HepG2 (cell line): ENCODE results near the gene SF3A2. TPM values are rescaled to one million over a fixed set of nuclear protein-coding genes. Genes with fewer than 3 reads are reported as not detected.
A peak's percentile ranks its signal among the peaks of the same experiment; 100 is the strongest.

ENCODE experiments used
- DNMT1 ChIP-seq: sonication (generic); formaldehyde crosslinking; IDR thresholded peaks from 2 replicates; pipeline ENCODE4 v1.5.1; 2020; ENCODE audit warnings: mild to moderate bottlenecking, missing genetic modification reagents
- FOXC1 ChIP-seq: sonication (generic); formaldehyde crosslinking; IDR thresholded peaks from 2 replicates; pipeline ENCODE4 v1.8.0; 2022; ENCODE audit warnings: mild to moderate bottlenecking, missing genetic modification reagents, borderline replicate concordance
- NFKB2 ChIP-seq: sonication (generic); formaldehyde crosslinking; IDR thresholded peaks from 2 replicates; pipeline ENCODE4 v1.4.0; 2020; ENCODE audit warnings: missing genetic modification reagents, borderline replicate concordance
- NR1H2 ChIP-seq: sonication (generic); formaldehyde crosslinking; IDR thresholded peaks from 2 replicates; pipeline ENCODE4 v1.8.1; 2022; ENCODE audit warnings: low read depth, missing genetic modification reagents, borderline replicate concordance
- NR2C2 ChIP-seq: sonication (generic); formaldehyde crosslinking; IDR thresholded peaks from 2 replicates; pipeline ENCODE4 v1.4.0; 2020; ENCODE audit warnings: missing genetic modification reagents, mild to moderate bottlenecking, moderate library complexity, borderline replicate concordance
- PHF20 ChIP-seq: sonication (generic); formaldehyde crosslinking; IDR thresholded peaks from 2 replicates; pipeline ENCODE4 v1.5.0; 2020; ENCODE audit warnings: mild to moderate bottlenecking, missing genetic modification reagents
- PTBP1 ChIP-seq: fragments of 200-400 bp; formaldehyde crosslinking; IDR thresholded peaks from 2 replicates; pipeline ENCODE4 v1.6.1; 2018; ENCODE audit warnings: low read length, low read depth; ENCODE audit not compliant: poor library complexity, severe bottlenecking
- SALL1 ChIP-seq: sonication (generic); formaldehyde crosslinking; IDR thresholded peaks from 2 replicates; pipeline ENCODE4 v1.8.0; 2022; ENCODE audit warnings: mild to moderate bottlenecking, missing genetic modification reagents
- SIX4 ChIP-seq: sonication (generic); formaldehyde crosslinking; IDR thresholded peaks from 2 replicates; pipeline ENCODE4 v1.4.0; 2020; ENCODE audit warnings: missing genetic modification reagents
- SUZ12 ChIP-seq: fragments of 150-350 bp; IDR thresholded peaks from 2 replicates; pipeline ENCODE4 v1.6.1; 2014; ENCODE audit warnings: low read depth, low read length
- TCF12 ChIP-seq, 2 experiments: fragments of 450-650 bp in 1 of 2; sonication (generic) in 1 of 2; formaldehyde crosslinking in 1 of 2; IDR thresholded peaks; 2 replicates each; pipeline versions ENCODE4 v1.6.1 to v1.8.0; 2017 to 2022; ENCODE audit warnings: antibody characterized with exemption in 1 of 2, mild to moderate bottlenecking in 1 of 2, missing genetic modification reagents in 1 of 2, moderate library complexity in 1 of 2
- ZBTB2 ChIP-seq: sonication (generic); formaldehyde crosslinking; IDR thresholded peaks from 2 replicates; pipeline ENCODE4 v1.8.0; 2022; ENCODE audit warnings: low read depth, missing genetic modification reagents
- ZFP36 ChIP-seq: fragments of 150-350 bp; IDR thresholded peaks from 2 replicates; pipeline ENCODE4 v1.6.1; 2018; ENCODE audit warnings: borderline replicate concordance, low read length, low read depth; ENCODE audit not compliant: partially characterized antibody
- ZMYM4 ChIP-seq: sonication (generic); formaldehyde crosslinking; IDR thresholded peaks from 2 replicates; pipeline ENCODE4 v1.8.1; 2023; ENCODE audit warnings: mild to moderate bottlenecking, missing genetic modification reagents
- ZNF142 ChIP-seq: sonication (generic); formaldehyde crosslinking; IDR thresholded peaks from 2 replicates; pipeline ENCODE4 v1.4.0; 2020; ENCODE audit warnings: missing genetic modification reagents
- ZNF746 ChIP-seq: sonication (generic); formaldehyde crosslinking; IDR thresholded peaks from 2 replicates; pipeline ENCODE4 v1.8.0; 2022; ENCODE audit warnings: mild to moderate bottlenecking, missing genetic modification reagents
- ZNF761 ChIP-seq: sonication (generic); formaldehyde crosslinking; conservative IDR thresholded peaks from 2 replicates; pipeline ENCODE4 v1.4.0; 2020; ENCODE audit warnings: mild to moderate bottlenecking, missing genetic modification reagents
- polyA plus RNA-seq, 8 experiments: library from polyadenylated mRNA; depleted of rRNA in 3 of 8; stranded (reverse) in 7 of 8; unstranded in 1 of 8; fragments of >200 nt; fragmentation: Illumina TruSeq in 4 of 8; extraction: Trizol in 4 of 8; gene quantifications; 2 replicates each; pipeline versions ENCODE4 v1.2.1 to v1.2.3, GENCODE V29; 2011 to 2016; ENCODE audit warnings: low read depth in 4 of 8, missing spikeins in 1 of 8, mixed read lengths in 1 of 8; ENCODE audit not compliant: insufficient read depth in 1 of 8
- total RNA-seq, 5 experiments: library from RNA; depleted of rRNA; stranded (reverse); fragments of >200 nt; fragmentation: Illumina TruSeq; extraction: Trizol; gene quantifications; 2 replicates each; pipeline ENCODE4 v1.2.3, GENCODE V29; 2016; ENCODE audit warnings: low read depth in 1 of 5
- TF ChIP-seq, protein P1 (sequence below): sonication (generic); formaldehyde crosslinking; IDR thresholded peaks from 2 replicates; pipeline ENCODE4 v1.5.1; 2020; ENCODE audit warnings: mild to moderate bottlenecking, missing genetic modification reagents, borderline replicate concordance
- TF ChIP-seq, protein P2 (sequence below): sonication (generic); formaldehyde crosslinking; IDR thresholded peaks from 2 replicates; pipeline ENCODE4 v1.5.1; 2020; ENCODE audit warnings: missing genetic modification reagents, mild to moderate bottlenecking, borderline replicate concordance

SF3A2 gene
- total and polyA plus RNA-seq, 2 of the 13 experiments (the other 11 are each of a cell fraction or from before 2014, with no cell fraction given) = 8.6 to 8.8 TPM

DNA sequence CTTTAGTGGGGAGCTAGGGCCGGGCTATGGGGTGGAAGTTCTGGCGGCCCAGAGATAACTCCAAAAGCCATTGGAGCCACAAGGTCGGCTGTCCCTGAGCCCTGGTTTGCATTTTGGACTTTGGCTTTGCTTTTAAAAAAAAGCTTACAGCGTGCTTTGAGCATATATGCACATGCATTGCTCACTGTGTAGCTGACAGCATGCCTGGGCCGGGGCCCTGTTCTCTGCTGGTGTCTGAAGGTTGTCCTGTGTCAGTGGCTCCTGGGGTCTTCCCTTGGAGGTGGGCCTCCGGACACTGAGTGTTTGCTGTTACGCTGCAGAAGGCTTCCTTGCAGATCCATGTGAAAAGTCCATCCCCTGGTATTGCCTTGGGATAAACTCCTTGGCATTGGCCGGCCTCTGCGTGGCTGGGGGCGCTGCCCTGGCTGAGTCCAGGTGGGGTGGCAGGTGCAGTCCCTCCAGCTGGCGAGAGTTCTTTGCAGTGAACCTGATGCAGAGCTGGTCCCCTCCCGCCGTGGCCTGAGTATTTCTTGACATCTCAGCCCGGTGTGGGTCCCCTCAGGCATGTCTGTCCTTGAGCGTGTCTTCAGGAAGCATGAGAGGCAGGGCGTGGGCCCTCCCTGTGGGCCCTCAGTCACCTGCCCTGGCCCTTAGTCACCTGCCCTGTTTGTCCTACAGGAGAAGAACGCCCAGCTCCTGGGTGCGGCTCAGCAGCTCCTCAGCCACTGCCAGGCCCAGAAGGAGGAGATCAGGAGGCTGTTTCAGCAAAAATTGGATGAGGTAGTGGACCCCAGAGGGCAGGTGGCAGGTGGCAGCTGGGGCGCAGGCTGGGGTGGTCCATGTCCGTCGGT, 23.5 kb upstream of the SF3A2 start (continued):
- TF ChIP-seq ZNF142 (CRISPR knock-in tag) = peak; percentile 89
- peak; percentile 51 for TF ChIP-seq ZMYM4 (CRISPR knock-in tag)
- no peak for TF ChIP-seq TCF12 (IDR thresholded peaks at IDR 0.05)
- TF ChIP-seq TCF12 (CRISPR knock-in tag; IDR thresholded peaks at IDR 0.05) = no peak
- TF ChIP-seq FOXC1 (CRISPR knock-in tag) = peak; percentile 90
- no peak for TF ChIP-seq PTBP1
- TF ChIP-seq SALL1 (CRISPR knock-in tag) = peak; percentile 94
- TF ChIP-seq, protein P1, sequence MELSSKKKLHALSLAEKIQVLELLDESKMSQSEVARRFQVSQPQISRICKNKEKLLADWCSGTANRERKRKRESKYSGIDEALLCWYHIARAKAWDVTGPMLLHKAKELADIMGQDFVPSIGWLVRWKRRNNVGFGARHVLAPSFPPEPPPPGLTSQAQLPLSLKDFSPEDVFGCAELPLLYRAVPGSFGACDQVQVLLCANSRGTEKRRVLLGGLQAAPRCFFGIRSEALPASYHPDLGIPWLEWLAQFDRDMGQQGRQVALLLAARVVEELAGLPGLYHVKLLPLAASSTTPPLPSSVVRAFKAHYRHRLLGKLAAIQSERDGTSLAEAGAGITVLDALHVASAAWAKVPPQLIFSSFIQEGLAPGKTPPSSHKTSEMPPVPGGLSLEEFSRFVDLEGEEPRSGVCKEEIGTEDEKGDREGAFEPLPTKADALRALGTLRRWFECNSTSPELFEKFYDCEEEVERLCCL (CRISPR knock-in tag) = no peak
- peak; percentile 50 for TF ChIP-seq PHF20 (CRISPR knock-in tag)
- TF ChIP-seq ZNF746 (CRISPR knock-in tag) = 0 out of 2 replicates have a peak, but pooled peaks have one; percentile 74
- TF ChIP-seq NR2C2 (CRISPR knock-in tag) = peak; percentile 74; the same call in 1 of the 2 replicates
- TF ChIP-seq NFKB2 = peak; percentile 90
- no peak for TF ChIP-seq SUZ12
- TF ChIP-seq, protein P2, sequence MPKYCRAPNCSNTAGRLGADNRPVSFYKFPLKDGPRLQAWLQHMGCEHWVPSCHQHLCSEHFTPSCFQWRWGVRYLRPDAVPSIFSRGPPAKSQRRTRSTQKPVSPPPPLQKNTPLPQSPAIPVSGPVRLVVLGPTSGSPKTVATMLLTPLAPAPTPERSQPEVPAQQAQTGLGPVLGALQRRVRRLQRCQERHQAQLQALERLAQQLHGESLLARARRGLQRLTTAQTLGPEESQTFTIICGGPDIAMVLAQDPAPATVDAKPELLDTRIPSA = no peak
- peak; percentile 88 for TF ChIP-seq NR1H2 (CRISPR knock-in tag)
- no peak for TF ChIP-seq DNMT1
- no peak for TF ChIP-seq ZFP36
- no peak for TF ChIP-seq SIX4
- peak; percentile 74; the same call in 1 of the 2 replicates for TF ChIP-seq ZNF761 (CRISPR knock-in tag)
- TF ChIP-seq ZBTB2 (CRISPR knock-in tag) = no peak
